ENCODE measurements around the gene SHISA6.
"Not testable (repeated sequence)": the region's sequence is repeated elsewhere in the genome, so short reads cannot be mapped to it uniquely, and the experiment has no call there.

Gene SHISA6

DNA sequence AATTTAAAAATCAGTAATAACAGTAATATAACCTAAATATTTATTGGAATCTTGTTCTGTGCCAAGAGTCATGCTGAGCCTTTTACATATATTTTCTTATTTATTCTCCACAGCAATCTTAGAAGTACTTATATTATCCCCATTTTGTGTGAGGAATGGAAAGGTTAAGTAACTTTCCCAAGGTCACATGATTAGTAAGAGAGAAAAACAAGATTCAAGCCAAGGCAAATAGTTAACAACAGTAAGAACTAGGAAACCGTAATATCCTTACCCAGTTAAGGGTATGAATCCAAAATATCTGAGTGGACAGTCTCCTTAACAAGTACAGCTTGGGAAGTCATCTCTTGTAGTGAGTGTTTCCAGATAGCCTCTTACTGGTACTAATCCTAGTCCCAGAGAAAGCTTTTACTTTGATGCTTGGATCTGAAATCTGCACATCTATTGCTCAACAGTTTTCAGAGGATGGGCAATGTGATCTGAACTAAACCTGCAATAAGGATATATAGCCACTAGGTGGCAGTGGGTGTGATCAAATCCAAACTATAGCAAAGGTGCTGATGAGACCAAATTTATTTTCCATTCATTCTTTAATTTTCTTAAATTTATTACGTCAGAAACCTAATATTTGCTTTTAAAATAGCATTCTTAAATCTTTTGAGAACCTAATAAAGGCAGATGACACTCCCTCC is 23.3 kb downstream of the SHISA6 start:
- DNase-seq (ENCODE audit: low read depth in 3 of 3, low spot score in 1 of 3), result no peak

DNA sequence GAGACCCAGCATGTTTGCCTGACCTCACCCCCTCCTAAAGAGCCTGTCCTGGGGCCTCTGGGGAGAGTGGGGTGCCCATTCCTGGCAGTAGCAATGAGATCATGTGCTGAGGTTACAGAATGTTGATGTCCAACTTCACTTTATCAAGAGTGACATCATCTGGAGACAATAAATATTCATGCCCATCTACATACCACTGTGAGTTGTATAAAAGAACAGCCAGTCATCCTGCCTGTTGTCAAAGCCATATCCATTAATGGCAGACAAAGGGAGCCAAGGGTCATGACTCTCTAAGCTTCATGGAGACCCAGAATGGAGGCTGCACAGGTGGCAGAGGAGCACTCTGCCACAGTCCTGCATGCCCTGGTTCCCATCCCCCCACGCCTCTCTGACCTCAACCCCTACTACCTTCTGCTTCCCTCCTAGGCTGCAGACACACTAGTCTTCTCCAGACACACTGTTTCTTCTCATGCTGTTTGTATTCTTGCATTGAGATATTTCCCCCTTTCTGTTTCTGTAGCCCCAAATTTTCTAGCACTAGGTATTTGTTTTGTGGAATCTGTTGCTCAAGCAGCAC is 27.1 kb downstream of the SHISA6 start:
- no peak for DNase-seq (ENCODE audit: low read depth in 3 of 3, low spot score in 1 of 3)

DNA sequence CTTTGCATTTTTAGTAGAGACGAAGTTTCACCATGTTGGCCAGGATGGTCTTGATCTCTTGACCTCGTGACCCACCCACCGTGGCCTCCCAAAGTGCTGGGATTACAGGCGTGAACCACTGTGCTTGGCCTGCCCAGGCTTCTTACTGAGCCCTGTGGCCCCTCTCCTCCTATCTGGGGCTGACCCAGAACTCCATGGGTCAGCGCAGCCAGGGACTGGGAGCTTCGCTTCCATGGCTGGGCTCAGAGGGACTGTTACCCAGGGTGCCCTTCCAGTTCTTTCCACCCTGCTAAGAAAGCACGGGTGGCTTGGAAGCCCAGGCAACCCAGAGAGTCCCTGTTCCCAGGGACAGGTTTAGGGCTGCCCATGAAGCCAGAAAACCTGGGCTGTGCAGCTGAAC is 28.2 kb downstream of the SHISA6 start:
- no peak for DNase-seq (ENCODE audit: low read depth in 3 of 3, low spot score in 1 of 3)

DNA sequence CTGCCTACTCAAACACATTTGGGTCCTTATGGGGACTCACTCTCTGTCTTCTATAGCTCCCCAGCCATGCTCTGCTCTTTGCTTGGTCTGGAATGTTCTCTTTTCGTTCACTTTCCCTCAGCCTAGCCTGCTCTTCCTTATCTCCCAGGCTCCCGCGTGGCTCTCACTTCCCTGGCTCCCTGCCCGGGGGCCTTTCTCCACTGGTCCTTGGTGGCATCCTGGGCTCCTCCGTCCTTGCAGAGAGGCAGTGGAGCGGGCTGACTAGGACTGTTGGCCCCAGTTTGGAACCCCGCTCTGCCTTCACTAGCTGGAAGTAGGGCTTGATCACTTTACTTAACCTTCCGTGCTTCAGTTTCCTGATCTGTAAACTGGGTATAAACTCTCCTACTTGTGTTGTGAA is 31.2 kb downstream of the SHISA6 start:
- DNase-seq (ENCODE audit: low read depth in 3 of 3, low spot score in 1 of 3), result no peak

DNA sequence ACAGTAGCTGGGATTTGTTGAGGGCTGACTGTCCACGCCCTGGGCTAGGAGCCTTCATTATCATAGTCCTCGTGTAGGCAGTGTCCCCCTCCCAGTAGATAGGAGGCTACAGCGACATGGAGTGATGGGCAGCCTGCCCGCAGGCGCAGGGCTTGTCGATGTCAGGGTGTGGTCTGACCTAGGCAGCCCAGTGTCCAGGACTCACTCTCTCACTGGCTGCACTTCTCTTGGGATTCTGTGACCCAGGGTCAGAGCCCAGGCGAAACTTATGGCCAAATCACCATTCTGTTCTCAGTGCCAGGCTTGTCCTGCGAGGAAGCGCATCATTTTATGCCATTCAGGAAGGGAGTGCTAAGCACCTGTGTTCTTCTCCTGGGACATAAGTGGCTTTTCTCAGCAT is 32.6 kb downstream of the SHISA6 start:
- no peak for DNase-seq (ENCODE audit: low read depth in 3 of 3, low spot score in 1 of 3)

DNA sequence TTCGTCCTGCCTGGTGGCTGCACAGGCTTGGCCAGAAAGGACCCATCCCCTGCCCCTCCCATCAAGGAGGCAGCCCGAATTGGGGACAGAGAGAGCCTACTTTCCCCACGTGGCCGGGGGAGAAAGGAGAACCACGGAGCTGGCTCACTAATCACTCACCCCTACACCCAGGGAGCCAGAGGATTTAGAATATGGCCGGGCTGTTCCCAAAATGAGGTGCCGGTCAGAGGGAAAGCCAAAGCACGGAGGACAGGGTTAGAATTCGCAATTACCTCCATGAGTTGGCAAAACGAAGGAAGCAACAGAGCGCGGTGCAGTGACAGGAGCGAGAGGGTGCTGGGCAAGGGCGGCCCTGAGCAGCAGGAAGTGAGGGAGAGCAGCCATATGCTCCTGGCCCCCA is 33.1 kb downstream of the SHISA6 start:
- DNase-seq (ENCODE audit: low read depth in 3 of 3, low spot score in 1 of 3), result no peak

DNA sequence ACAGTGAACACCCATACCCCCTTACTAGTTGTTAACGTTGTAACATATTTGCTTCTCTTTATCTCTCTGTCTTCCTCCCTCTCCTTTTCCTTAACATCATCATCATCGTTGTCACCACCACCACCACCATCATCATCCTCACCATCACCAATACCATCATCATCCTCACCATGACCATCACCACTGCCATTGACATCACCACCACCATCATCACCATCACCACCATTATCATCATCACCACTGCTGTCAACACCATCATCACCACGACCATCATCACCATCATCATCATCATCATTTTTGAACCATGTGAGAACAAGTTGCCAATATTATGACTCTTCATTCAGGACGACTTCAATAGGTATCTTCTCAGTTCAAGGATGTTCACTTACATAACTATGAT is 35.5 kb downstream of the SHISA6 start:
- no peak for DNase-seq (ENCODE audit: low read depth in 3 of 3, low spot score in 1 of 3)

DNA sequence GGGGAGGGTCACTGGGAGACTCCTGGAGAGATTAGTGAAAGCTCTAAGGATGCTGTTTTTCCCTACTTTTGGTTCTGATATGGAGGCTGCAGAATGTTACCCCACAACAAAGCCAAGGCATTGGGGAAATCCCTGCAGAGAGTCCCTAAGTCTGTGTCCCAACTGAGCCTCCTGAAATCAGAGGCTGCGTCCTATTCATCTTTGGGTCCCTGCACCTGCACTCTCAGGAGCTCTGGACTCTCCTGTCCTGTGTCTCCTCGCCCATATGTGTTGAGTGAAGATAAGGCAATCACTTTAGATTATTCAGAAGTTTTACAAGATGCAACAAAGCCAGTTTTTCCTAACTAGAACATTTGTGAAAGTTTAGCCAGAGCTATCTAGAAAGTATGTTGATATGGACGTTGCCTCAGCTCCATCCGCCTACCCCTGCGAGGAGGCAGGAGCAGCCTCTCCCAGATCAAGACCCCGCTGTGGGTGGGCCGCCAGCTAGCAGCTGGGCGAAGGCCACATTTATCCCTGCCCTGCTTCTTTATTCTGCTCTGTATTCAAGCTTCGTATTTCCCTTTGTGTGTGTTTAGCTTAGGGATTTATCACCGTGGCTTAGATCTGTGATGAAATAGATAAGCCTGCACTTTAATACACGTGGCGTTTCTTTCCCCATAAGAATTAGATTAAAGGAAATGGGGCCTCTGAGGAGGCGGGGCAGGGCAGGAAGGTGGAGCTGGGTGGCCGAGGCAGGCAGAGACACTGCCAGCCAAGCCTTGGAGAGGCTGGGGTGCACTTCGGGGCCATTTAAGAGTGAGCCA is 37.4 kb downstream of the SHISA6 start:
- no peak for DNase-seq (ENCODE audit: low read depth in 3 of 3, low spot score in 1 of 3)

DNA sequence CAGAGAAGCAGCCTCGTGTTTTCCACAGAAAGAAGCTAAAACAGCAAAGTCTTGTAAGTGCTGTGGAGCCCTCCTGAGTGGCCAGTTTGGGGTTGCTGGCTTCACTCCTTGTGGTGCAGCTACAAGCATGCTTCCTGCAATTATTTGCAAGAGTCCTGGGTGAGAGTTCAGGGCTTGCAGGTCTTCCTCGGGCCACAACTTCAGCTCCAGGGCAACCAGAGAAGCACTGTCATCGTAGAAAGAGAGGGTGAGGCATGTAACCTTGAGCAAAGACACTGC is 37.9 kb downstream of the SHISA6 start:
- DNase-seq (ENCODE audit: low read depth in 3 of 3, low spot score in 1 of 3), result no peak

DNA sequence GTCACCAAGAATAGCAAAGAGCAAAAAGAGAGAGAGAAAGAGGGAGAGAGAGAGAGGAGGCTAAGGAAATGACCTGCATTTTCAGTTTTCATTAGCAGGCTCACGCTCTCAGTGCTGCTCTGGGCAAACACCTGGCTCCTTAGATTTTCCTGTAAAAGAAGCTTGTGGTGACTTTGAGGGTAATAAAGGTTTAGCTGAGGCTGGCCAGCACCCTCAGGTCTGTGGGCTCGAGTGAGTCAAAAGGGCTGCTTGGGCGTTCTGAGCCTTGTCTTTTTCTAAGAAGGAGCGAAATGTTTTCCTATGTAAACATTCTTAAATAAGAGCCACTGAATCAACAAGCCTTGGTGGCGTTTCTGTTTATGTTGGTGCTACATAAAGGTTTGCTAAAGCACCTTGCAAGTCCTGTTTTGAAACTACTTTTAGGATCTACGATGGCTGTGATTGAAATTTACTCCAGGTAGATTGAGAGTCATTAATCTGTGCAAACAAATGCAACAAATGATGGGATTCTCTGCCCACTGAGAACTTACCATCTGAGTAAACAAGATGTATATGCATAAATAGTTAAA is 38.8 kb downstream of the SHISA6 start:
- no peak for DNase-seq (ENCODE audit: low read depth in 3 of 3, low spot score in 1 of 3)

DNA sequence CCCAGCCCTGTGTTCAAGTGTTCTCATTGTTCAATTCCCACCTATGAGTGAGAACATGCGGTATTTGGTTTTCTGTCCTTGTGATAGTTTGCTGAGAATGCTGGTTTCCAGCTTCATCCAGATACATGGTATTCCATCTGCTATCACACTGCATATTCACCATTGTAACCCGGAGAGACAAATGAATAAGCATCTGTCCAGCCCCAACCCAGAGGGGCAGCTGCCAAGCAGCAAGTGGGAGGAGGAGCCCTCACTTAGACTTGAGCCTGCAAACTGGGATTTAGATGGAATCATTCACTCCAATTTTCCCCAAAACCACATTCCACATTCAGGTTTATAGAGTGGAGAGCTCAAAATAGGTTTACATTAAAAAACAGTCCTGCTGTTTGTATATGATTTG is 41.6 kb downstream of the SHISA6 start:
- DNase-seq (ENCODE audit: low read depth in 3 of 3, low spot score in 1 of 3), result no peak

DNA sequence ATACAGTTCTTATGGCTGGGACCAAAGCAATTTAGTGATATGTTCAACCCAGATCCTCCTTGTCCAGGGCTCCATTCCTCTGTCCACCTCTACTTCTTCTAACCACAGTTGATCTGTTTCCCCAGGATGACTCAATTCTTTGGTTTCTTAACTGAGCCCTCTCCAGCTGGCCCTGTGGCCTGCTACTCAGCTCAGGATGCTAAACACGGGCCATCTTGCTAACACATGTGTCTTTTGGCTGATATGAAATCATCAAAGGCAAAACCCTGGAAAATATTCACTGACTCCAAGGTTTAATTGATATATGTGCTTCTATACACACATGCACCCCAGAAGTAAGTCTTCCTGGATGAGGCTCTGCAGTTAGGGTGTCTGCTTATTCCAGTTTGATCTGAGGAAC is 43.8 kb downstream of the SHISA6 start:
- no peak for DNase-seq (ENCODE audit: low read depth in 3 of 3, low spot score in 1 of 3)

DNA sequence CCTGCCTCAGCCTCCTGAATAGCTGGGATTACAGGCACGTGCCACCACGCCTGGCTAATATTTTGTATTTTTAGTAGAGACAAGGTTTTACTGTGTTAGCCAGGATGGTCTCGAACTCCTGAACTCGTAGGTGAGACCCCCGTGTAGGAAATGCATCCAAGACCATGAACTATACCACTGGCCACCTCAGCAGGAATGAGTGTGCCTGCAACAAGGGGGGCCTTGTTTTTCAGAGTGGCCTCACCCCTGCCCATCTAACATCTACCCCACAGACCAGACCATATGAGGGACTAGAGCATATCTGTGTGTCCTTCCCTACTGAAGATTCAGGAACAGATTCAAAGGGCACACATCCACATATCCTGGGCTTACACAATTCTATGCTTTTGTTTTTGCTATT is 44.9 kb downstream of the SHISA6 start:
- DNase-seq (ENCODE audit: low read depth in 3 of 3, low spot score in 1 of 3), result no peak

DNA sequence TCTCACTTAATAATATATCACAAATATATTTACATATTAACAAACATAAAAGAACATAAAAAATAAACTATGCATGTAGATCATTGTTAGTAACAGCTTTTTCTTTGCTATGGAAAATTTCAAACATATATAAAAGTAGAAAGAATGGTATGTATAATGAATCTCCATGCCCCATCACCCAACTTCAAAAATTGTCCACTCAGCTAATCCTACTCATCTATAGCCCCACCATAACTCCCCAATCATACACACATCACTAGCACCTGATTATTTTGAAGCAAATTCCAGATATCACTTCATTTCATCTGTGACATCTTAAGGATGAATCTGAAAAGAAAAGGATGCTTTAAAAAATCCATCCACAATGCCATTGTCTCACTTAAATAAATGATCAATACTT is 46.8 kb downstream of the SHISA6 start:
- no peak for DNase-seq (ENCODE audit: low read depth in 3 of 3, low spot score in 1 of 3)

DNA sequence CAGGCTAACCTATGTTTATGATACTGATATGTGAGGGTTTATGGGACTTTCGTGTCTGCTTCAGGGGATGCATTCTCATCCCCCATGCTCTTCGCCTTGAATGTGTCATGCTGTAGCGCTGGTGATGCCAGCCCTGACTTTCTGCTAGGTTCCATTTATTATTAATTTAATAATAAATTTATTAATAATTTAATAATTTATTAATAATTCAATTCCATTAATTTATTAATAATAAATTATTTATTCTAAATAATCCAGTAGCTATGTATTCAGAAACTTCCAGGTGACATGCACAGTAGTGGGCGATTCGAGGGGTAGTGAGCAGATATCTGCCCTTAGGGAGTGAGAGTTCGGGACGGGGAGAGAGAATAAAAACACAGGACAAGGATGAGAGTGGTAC is 49.8 kb downstream of the SHISA6 start:
- no peak for DNase-seq (ENCODE audit: low read depth in 3 of 3, low spot score in 1 of 3)

DNA sequence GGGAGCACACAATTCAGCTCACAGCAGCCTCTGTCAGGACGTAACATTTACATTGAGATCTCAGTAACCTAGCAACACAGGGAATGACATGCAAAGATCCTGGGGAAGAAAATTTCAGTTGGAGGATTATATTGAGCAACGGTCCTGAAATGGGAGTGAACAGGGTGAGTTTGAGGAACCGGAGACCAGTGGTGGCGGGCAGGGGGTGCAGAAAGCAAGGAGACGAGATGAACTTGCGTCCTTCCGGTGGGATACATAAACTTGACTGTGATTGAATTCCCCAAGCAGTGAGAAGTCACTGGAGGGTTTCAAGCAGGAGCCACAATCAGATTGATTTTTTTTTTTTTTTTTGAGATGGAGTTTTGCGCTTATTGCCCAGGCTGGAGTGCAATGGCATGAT is 51.5 kb downstream of the SHISA6 start:
- no peak for DNase-seq (ENCODE audit: low read depth in 3 of 3, low spot score in 1 of 3)

DNA sequence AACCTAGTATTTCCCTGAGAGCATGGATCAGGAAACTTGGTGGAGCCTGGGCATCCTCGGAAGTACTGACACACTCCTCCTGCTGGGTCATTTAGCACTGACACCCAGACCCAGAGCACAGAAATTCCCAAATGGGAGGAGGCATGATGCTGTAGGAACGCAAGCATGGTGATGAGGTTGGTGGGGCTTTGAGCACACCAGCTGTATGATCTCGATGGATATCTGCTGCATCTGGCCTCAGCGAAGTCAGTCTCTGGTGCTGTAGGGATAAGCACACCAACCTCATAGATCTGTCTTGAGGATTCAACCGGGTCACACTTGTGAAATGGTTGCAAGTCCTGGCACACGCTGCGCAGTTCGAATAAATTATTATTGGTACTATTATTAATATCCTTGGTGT is 52.5 kb downstream of the SHISA6 start:
- no peak for DNase-seq (ENCODE audit: low read depth in 3 of 3, low spot score in 1 of 3)

DNA sequence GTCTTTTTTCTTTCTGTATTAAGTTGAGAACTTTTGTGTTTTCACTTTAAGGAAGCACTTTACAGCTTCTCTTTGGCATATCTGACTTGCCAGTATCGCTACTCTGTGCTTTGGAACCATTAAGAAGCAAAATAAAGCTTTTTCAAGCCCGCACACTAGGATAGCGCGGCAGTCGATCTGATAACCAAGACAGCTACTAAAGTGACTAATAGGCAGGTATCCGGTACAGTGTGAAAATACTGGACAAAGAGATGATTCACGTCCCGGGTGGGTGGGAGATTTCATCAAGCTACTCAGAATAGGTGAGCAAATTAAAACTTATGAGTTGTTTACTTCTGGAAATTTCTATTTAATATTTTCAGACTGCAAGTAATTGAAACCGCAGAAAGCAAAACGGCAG is 53.8 kb downstream of the SHISA6 start:
- no peak for DNase-seq (ENCODE audit: low read depth in 3 of 3, low spot score in 1 of 3)

DNA sequence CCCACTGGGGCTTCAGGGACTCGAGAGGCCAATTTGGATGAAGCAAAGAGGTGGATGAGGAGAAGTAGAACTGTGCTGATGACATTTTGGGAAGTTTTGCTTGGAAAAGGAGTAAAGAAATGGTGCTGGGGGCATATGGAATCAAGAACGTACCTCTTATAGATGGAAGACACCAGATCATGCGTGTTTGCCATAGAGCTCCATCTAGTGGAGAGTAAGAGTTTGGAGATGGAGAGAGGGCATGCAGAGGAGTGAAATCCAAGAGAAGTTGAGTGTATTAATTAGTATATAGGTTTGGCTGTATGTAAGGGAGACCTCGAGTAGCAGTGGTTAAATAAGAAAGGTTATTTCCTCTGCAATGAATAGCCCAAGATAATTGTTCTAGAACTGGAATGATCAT is 56.0 kb downstream of the SHISA6 start:
- DNase-seq (ENCODE audit: low read depth in 3 of 3, low spot score in 1 of 3), result no peak

DNA sequence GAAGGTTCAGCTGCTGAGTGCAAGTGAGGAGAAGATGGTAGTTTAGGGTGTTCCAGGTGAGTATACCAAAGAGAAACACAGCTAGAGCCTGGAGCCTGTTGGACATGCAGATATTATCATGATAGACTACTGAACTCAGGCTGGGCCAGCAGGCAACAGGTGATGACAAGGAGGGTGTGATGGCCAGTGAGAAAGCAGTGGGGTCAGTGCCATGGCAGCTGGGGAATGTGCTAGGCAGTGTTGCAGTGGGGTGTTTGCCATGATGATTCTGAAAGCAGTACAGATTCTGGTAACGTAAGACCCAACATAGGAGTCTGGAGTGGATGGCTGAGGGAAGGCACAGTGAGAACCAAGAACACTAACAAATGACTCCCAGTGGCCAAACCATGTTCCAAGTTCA is 57.4 kb downstream of the SHISA6 start:
- no peak for DNase-seq (ENCODE audit: low read depth in 3 of 3, low spot score in 1 of 3)

DNA sequence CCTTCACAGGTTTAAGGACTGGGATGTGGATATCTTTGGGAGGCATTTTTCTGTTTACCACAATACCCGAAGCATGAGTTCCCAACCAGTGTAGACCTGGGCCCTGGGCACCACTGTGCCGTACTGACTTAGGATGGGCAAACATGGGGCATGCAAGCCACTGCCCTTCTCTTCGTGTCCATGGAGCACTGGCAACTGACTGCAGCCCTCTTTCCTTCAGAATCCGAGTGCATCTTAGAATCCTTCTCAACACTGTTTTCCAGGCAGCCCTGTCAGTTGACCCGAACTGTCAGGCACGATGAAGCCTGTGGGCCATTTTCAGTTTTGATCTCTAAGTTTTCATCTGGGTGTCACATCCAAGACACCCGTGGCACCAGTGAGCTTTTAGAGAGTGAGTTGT is 59.2 kb downstream of the SHISA6 start:
- no peak for DNase-seq (ENCODE audit: low read depth in 3 of 3, low spot score in 1 of 3)

DNA sequence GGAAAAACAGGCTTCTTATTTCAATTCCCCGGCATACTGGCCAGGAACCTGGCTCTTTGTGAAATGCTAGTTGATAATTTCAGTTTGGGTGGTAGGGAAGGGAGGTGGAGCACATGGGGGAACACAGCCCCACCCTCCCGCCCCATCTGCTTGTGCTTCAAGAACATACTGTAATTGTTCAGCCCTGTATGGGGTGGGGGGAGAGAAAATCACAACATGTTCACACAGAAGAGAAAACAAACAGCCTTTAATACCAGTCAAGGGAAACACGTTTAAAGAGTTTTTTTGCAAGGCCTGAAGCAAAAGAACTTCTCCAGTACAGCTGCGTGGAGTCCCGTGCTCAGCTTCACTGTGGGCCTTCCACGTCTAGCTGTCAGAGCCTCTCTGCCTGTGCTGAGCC is 59.7 kb downstream of the SHISA6 start:
- no peak for DNase-seq (ENCODE audit: low read depth in 3 of 3, low spot score in 1 of 3)

DNA sequence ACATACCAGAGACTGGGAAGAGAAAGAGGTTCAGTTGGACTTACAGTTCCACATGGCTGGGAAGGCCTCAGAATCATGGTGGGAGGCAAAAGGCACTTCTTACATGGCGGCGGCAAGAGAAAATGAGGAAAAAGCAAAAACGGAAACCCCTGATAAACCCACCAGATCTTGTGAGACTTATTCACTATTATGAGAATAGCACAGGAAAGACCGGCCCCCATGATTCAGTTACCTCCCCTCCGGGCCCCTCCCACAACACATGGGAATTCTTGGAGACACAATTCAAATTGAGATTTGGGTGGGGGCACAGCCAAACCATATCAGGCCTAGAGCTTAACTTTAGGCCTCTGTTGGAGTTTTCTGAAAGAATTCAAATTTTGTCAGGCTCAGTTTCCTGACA is 60.9 kb downstream of the SHISA6 start:
- DNase-seq (ENCODE audit: low read depth in 3 of 3, low spot score in 1 of 3), result not testable (repeated sequence)
